T-helper 17 cell (primary cell): ENCODE data around the gene NDST1. TPM values are rescaled to one million over a fixed set of nuclear protein-coding genes. Genes with fewer than 3 reads are reported as not detected.
"Not testable (repeated sequence)": the region's sequence is repeated elsewhere in the genome, so short reads cannot be mapped to it uniquely, and the experiment has no call there.

Experiments used
- ATAC-seq: fragments of 150-1000 bp; cut with Tn5 transposase; 2 replicates; pipeline ENCODE4 v1.10.0; 2021; ENCODE audit warnings: mild to moderate bottlenecking, moderate library complexity
- DNase-seq, 3 donors: peaks; one replicate each; pipeline versions ENCODE4 v3.0.0 to v3.0.0-alpha.2; 2020 to 2021
- H3K9me3 ChIP-seq: one replicate; pipeline ENCODE4 v1.7.0; 2013; ENCODE audit warnings: low read length, mild to moderate bottlenecking; ENCODE audit not compliant: control insufficient read depth, poor library complexity, severe bottlenecking
- H3K27ac Mint-ChIP-seq: one replicate; pipeline ENCODE4 v1.8.0; 2022; ENCODE audit warnings: mild to moderate bottlenecking, moderate library complexity, mixed read lengths
- H3K27me3 Mint-ChIP-seq: one replicate; pipeline ENCODE4 v1.8.0; 2022; ENCODE audit warnings: mixed read lengths
- H3K36me3 Mint-ChIP-seq: one replicate; pipeline ENCODE4 v1.8.0; 2022; ENCODE audit warnings: low read depth, mixed read lengths
- H3K4me1 Mint-ChIP-seq: one replicate; pipeline ENCODE4 v1.8.0; 2022; ENCODE audit warnings: mild to moderate bottlenecking, mixed read lengths
- H3K4me3 Mint-ChIP-seq: one replicate; pipeline ENCODE4 v1.8.0; 2022; ENCODE audit warnings: mild to moderate bottlenecking, moderate library complexity, mixed read lengths
- total RNA-seq, 4 donors: library from RNA in 2 of 4; stranded (reverse) in 2 of 4; gene quantifications; one replicate each; pipeline ENCODE4 v1.2.3 and lab custom pipeline; 2022 to 2026

The NDST1 gene
- total RNA-seq, 2 donors from 2014 or later = 2.2 to 13.7 TPM

DNA sequence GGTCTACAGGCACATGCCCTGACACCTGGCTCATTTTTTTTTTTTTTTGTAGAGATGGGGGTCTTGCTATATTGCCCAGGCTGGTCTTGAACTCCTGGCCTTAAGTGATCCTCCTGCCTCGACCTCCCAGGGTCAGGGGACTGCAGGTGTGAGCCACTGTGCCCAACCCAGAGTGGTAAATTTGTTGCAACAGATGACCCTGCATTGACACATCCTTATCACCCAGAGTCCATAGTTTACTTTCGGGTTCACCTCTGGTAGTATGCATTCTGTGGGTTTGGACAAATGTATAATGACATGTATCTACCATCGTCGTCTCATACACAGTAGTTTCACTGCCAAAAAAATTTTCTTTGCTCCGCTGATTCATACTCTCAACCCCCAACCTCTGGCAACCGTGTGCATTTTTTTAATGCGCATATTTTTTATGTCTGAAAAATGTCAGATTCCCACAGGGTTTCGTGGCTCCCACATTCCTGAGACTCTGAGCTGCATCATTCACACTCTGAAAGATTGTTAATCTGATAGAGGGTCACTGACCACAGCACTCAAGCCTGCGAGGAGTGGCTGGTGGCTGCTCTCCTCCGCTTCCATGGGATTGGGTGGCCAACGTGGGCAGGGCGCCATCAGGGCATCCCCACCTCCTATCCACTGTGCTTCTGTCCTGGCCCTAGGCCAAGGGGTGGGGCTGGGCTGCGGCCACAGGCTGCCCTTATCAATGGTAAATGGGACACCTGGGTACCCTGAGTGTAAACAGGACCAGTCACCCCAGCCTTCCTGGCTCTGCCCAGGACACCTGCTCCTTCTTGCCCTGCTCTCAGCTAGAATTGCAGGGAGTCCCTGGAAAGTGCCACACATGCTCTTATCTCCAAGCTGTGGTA lies 9.6 kb downstream of the NDST1 start:
- no peak for ATAC-seq
- no peaks in the 10 kb centered on the region for H3K4me1 Mint-ChIP-seq

DNA sequence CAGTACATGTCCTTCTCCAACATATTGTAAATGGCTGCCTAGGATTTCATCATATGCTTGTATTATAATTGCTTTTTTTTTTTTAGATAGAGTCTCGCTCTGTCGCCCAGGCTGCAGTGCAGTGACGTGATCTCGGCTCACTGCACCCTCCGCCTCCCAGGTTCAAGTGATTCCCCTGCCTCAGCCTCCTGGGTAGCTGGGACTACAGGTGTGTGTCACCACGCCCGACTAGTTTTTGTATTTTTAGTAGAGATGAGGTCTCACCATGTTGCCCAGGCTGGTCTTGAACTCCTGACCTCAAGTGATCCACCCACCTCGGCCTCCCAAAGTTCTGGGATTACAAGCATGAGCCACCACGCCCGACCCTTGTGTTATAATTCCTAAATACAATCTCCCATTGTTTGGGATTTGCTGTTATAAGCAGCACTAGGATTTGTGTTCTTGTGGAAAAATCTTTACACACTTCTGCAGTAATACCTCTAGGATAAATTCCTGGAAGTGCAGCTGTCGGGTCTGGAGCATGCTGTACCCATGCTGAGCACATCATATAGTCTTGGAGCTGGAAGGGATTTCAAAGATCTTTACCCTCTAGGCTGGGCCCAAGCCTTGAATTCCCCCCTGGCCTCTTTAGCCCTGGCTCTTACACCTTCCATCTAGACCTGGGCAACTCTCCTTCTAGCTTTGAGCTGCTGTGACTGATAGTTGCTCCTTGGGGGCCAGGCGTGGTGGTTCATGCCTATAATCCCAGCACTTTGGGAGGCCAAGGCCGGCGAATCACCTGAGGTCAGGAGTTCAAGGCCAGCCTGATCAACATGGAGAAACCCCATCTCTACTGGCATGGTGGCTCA lies 11.0 kb downstream of the NDST1 start:
- not testable (repeated sequence) for H3K27me3 Mint-ChIP-seq, H3K4me3 Mint-ChIP-seq, ATAC-seq, H3K9me3 ChIP-seq, H3K4me1 Mint-ChIP-seq, H3K36me3 Mint-ChIP-seq, H3K27ac Mint-ChIP-seq, DNase-seq

More for the DNA sequence above, 9.6 kb downstream of the NDST1 start:
- Mint-ChIP-seq H3K27ac (no peak overlapping the region), H3K36me3 (no peaks in the 10 kb centered on the region), H3K27me3 (peaks cover 3% of the 10 kb centered on the region), H3K4me3 (no peak overlapping the region)
- DNase-seq = no peak
- H3K9me3 ChIP-seq = no peaks in the 10 kb centered on the region

DNA sequence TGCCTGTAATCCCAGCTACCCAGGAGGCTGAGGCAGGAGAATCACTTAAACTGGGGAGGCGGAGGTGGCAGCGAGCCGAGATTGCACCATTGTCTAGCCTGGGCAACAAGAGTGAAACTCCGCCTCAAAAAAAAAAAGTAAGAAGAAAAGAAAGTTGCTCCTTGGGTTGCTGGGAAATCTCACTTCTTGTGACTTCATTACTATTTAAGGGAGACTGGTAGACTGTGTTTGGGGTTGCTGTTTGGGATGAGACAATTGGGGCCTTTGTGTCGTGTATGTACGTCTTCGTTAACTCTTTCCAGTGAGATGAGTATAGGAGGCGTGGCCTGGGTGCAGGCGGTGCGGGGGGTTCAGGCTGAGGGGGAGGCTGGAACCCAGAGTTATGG lies 11.6 kb downstream of the NDST1 start:
- DNase-seq (no peak), ATAC-seq (no peak)
- no peaks in the 10 kb centered on the region for H3K36me3 Mint-ChIP-seq
- no peaks in the 10 kb centered on the region for H3K4me1 Mint-ChIP-seq
- no peak overlapping the region for H3K4me3 Mint-ChIP-seq
- H3K27me3 Mint-ChIP-seq = no peaks in the 10 kb centered on the region
- no peak overlapping the region for H3K27ac Mint-ChIP-seq
- no peaks in the 10 kb centered on the region for H3K9me3 ChIP-seq

DNA sequence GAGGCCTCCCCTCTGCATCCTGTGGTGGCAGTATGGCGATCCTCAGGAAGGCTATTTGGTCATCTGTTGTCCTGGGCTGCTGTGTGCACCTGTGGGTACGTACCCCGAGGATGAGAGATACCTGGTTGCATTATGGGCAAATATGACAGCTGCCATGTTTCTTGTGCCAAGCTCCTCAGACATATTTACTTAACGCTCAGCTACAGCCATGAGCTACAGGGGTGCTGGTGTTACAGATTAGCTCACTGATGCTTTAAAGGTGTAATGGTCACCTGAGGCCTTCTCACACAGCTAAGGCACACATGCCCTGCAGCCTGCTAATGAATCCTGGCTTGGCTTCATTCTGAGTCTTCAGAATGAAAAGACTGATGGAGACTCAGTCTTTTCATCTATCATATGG lies 12.0 kb downstream of the NDST1 start:
- no peaks in the 10 kb centered on the region for H3K27me3 Mint-ChIP-seq
- H3K36me3 Mint-ChIP-seq = no peaks in the 10 kb centered on the region
- DNase-seq = no peak

DNA sequence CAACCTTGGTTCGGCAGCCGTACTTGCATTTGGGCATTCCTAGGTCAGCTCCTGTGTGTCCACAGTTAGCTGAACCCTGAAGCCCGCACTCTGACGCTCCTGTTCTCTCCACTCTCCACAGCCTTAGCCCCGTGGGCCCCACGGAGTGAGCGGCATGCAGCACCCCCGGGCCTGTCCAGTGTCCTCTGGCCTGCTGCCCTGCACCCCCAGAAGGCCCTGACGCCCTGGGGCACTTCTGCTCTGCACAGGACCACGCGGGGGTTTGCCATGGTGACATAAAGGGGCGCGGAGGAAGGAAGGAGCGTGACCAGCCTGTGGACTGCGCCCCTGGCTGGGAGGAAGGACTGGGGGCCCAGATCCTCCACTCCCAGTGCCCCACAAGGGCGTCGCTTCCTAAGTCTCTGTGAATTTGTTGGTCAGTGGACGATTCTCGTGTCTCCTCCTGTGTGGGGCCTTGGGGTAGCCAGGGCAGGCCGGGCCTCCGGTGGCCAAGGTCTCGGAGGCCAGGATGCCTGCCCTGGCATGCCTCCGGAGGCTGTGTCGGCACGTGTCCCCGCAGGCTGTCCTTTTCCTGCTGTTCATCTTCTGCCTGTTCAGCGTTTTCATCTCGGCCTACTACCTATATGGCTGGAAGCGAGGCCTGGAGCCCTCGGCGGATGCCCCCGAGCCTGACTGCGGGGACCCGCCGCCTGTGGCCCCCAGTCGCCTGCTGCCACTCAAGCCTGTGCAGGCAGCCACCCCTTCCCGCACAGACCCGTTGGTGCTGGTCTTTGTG lies 13.0 kb downstream of the NDST1 start:
- ATAC-seq (no peak), DNase-seq (no peak)
- Mint-ChIP-seq H3K27me3 (no peaks in the 10 kb centered on the region), H3K4me1 (no peaks in the 10 kb centered on the region), H3K4me3 (no peak overlapping the region), H3K27ac (no peak overlapping the region), H3K36me3 (no peaks in the 10 kb centered on the region)
- H3K9me3 ChIP-seq = no peaks in the 10 kb centered on the region

More for the DNA sequence above, 12.0 kb downstream of the NDST1 start:
- no peaks in the 10 kb centered on the region for H3K9me3 ChIP-seq
- no peak for ATAC-seq
- H3K27ac Mint-ChIP-seq = no peak overlapping the region
- H3K4me3 Mint-ChIP-seq = no peak overlapping the region
- H3K4me1 Mint-ChIP-seq = no peaks in the 10 kb centered on the region

DNA sequence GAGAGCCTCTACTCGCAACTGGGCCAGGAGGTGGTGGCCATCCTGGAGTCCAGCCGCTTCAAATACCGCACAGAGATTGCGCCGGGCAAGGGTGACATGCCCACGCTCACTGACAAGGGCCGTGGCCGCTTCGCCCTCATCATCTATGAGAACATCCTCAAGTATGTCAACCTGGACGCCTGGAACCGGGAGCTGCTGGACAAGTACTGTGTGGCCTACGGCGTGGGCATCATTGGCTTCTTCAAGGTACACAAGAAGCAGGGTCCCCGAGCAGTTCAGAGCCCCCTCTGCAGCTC lies 13.5 kb downstream of the NDST1 start:
- H3K27me3 Mint-ChIP-seq = no peaks in the 10 kb centered on the region

DNA sequence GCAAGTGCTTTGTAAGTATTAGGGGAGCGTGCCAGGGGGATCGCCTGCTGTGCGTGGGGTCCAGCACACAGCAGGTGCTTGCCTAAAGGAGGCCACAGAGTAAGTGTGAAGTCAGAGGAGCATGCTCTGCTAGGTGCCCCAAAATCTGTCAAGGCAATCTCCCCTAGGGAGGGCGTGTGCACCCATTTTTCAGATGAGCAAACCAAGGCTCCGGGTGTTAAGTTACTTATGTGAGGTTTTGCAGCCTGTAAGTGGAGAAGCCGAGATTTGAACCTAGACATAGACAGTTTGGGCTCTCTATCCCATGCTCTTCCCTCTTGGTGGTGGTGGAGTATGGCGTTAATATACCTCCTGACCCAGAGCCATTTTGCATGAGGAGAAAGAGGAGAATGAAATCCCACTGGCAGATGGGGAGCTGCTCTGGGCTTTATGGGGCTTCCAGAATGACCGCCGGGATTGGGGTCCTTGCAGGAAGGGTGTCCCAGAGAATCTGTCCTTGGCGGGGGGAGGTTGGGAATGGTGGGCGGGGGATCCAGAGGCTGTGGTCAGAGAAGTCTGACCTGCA lies 14.1 kb downstream of the NDST1 start:
- Mint-ChIP-seq H3K4me1 (no peaks in the 10 kb centered on the region), H3K27me3 (no peaks in the 10 kb centered on the region), H3K36me3 (no peaks in the 10 kb centered on the region), H3K27ac (no peak overlapping the region), H3K4me3 (no peak overlapping the region)
- no peaks in the 10 kb centered on the region for H3K9me3 ChIP-seq
- DNase-seq (no peak), ATAC-seq (no peak)

More for the DNA sequence above, 13.5 kb downstream of the NDST1 start:
- DNase-seq = no peak
- no peaks in the 10 kb centered on the region for H3K4me1 Mint-ChIP-seq
- no peaks in the 10 kb centered on the region for H3K9me3 ChIP-seq
- H3K4me3 Mint-ChIP-seq = no peak overlapping the region
- H3K27ac Mint-ChIP-seq = no peak overlapping the region
- H3K36me3 Mint-ChIP-seq = no peaks in the 10 kb centered on the region
- ATAC-seq = no peak

DNA sequence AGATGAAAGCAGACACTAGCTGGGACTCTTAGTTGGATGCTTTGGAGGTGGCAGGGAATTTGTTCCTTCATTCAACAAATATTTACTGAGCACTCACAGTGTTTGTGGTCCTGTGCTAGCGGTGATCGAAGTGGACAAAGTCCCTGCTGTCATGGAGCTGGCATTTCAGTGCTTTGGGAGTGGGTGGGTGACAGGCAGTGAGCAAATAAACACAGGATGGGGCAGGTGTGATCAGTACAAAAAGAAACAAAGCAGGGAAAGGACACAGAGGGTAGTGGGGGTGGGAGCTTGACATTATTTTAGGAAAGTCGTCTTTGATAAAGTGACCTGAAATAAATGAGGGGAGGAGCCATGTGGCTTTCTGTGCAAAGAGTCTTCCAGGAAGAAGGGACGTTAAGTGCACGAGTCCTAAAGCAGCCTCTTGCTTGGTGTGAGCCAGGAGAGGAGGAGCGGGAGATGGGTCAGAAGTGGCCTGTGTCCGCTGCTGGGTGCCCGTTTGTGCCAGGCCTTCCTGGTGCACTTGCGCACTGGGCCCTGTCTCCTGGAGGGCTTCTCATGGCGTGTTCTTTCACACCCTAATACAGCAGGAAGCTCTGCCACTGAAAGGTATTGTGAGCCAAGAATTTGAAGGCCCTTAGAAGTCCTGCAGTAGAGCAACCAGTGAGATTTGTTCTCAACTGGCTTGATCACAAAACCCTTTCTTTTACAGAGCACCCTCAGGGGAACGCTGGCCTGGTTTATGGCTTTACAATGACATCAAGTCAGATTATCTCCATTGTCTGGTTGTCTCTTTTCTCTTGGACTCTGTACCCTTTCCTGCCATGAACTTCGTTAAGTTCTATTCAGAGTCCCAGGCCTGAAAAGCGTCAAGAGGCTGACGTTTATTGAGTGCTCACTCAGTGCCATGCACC lies 14.8 kb downstream of the NDST1 start:
- ATAC-seq (no peak), DNase-seq (no peak)
- no peak overlapping the region for H3K27ac Mint-ChIP-seq
- H3K4me1 Mint-ChIP-seq = no peaks in the 10 kb centered on the region
- no peaks in the 10 kb centered on the region for H3K9me3 ChIP-seq
- H3K36me3 Mint-ChIP-seq = no peaks in the 10 kb centered on the region
- H3K4me3 Mint-ChIP-seq = no peak overlapping the region
- no peaks in the 10 kb centered on the region for H3K27me3 Mint-ChIP-seq

DNA sequence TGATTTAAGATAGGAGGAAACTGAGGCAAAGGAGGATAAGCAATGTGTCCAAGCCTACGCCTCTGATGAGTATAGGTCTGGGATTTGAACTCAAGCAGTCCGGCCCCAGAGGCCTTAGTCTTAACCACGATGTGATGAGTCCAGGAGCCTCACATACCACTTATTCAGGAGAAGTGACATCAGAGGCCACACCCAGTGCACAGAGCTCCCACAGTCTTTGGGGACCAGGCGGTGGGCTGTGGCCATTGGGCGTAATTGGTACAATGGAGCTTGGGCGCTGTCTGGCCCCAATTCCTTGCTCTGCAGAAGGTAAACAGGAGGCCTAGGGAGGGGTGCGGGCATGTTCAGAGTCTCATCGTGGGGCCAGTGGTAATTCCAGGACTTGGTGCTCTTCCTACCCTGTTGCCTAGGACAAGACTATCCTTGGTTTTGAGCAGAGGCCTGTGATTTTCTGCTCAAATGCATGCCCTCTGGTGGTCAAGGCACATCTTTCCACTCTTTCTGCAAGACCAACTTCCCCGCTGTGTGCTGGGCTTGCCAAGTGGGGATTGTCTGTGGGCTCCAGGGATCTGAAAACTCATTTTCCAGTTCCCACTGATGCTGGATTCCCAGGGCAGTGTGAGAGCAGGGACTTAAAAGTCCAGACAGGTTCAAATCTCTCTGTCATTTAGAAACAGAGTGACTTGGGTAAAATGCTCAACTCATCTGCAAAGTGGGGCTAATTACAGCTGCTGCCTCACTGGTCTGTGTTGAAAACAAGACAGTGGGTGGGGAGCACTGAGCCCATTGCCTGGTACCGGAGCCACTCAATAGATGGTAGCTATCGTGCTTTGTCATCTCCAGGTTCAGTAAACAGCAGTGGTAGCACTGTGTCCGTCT lies 15.8 kb downstream of the NDST1 start:
- H3K27ac Mint-ChIP-seq = no peak overlapping the region
- no peak for ATAC-seq
- no peaks in the 10 kb centered on the region for H3K9me3 ChIP-seq
- no peak for DNase-seq
- no peaks in the 10 kb centered on the region for H3K27me3 Mint-ChIP-seq
- peak overlapping the region; percentile 25 for H3K4me3 Mint-ChIP-seq
- no peaks in the 10 kb centered on the region for H3K36me3 Mint-ChIP-seq
- H3K4me1 Mint-ChIP-seq = no peaks in the 10 kb centered on the region

DNA sequence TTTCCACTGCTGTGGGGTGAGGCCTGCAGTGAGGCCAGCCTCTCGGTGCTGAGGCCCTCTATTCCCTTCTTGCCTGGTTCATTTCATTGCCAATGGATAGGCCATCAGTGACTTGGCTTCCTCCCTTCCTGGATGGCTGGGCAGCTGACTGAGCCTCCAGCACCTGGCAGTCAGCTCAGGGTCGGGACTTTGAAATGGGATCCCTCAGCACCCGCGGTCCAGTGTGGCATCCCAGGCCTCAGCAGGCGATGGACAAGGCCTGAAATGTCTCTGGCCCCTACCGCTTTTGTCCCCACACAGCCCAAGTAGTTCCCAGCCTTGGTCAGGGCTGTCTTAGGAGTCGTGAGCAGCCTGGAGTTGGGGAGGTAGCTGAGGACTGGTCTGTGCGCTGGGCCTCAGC lies 17.2 kb downstream of the NDST1 start:
- H3K4me1 Mint-ChIP-seq = no peaks in the 10 kb centered on the region
- no peaks in the 10 kb centered on the region for H3K9me3 ChIP-seq
- H3K27ac Mint-ChIP-seq = no peak overlapping the region
- H3K4me3 Mint-ChIP-seq = no peak overlapping the region
- DNase-seq (no peak), ATAC-seq (no peak)
- no peaks in the 10 kb centered on the region for H3K36me3 Mint-ChIP-seq
- no peaks in the 10 kb centered on the region for H3K27me3 Mint-ChIP-seq

DNA sequence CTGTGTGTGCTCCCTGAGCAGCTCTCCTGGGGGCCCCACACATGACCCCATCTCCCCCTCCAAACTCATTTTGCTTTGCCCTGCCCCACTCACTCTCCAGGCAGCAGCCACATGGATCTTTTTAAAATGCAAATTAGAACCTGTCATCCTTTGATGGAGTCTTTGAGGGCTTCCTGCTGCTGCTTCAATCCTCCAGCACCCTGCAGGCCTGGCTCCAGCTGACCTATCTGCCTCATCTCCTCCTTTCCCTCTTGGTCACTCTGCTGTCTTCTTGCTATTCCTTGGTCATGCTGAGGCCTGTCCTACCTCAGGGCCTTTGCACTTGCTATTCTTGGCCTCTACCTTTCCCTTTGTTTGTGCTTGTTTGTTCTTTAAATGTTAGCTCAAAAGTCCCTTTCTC lies 17.9 kb downstream of the NDST1 start:
- Mint-ChIP-seq H3K27ac (no peak overlapping the region), H3K4me3 (no peak overlapping the region), H3K27me3 (no peaks in the 10 kb centered on the region), H3K36me3 (no peaks in the 10 kb centered on the region), H3K4me1 (no peaks in the 10 kb centered on the region)
- DNase-seq (no peak), ATAC-seq (no peak)
- H3K9me3 ChIP-seq = no peaks in the 10 kb centered on the region
